HEK293 (cell line): ENCODE data around the gene OR2A25.

Source experiments
- CTCF ChIP-seq: fragments of 450-650 bp; formaldehyde crosslinking; IDR thresholded peaks from 2 replicates; pipeline ENCODE4 v1.5.1; 2016; ENCODE audit warnings: missing biosample characterization, missing genetic modification characterization
- TCF7L2 ChIP-seq: IDR thresholded peaks from 2 replicates; pipeline ENCODE4 v1.6.1; 2011; ENCODE audit warnings: low read depth, mild to moderate bottlenecking, inconsistent platforms, low read length, moderate library complexity, borderline replicate concordance
- ZBTB7A ChIP-seq: fragments of 450-650 bp; formaldehyde crosslinking; IDR thresholded peaks from 2 replicates; pipeline ENCODE4 v1.5.1; 2016; ENCODE audit warnings: low read depth, missing biosample characterization, missing genetic modification characterization
- ZFP37 ChIP-seq: fragments of 450-650 bp; formaldehyde crosslinking; IDR thresholded peaks from 2 replicates; pipeline ENCODE4 v1.5.1; 2016; ENCODE audit warnings: missing biosample characterization, missing genetic modification characterization
- ZNF843 ChIP-seq: fragments of 450-650 bp; formaldehyde crosslinking; IDR thresholded peaks from 2 replicates; pipeline ENCODE4 v1.5.1; 2016; ENCODE audit warnings: missing biosample characterization, missing genetic modification characterization
- TF ChIP-seq, protein P1 (sequence below): fragments of 450-650 bp; IDR thresholded peaks from 2 replicates; pipeline ENCODE4 v1.5.1; 2018; ENCODE audit warnings: missing biosample characterization, mild to moderate bottlenecking, missing genetic modification characterization

- TF ChIP-seq TCF7L2 (no peak), ZNF843 (tag by site-specific recombination) (no peak), CTCF (tag by site-specific recombination) (no peak), ZFP37 (tag by site-specific recombination) (no peak), ZBTB7A (tag by site-specific recombination) (no peak)
- TF ChIP-seq, protein P1, sequence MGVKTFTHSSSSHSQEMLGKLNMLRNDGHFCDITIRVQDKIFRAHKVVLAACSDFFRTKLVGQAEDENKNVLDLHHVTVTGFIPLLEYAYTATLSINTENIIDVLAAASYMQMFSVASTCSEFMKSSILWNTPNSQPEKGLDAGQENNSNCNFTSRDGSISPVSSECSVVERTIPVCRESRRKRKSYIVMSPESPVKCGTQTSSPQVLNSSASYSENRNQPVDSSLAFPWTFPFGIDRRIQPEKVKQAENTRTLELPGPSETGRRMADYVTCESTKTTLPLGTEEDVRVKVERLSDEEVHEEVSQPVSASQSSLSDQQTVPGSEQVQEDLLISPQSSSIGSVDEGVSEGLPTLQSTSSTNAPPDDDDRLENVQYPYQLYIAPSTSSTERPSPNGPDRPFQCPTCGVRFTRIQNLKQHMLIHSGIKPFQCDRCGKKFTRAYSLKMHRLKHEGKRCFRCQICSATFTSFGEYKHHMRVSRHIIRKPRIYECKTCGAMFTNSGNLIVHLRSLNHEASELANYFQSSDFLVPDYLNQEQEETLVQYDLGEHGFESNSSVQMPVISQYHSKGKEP (tag by site-specific recombination): no peak
Measured at GRCh38 chr7:144057954-144058353, 11.7 kb upstream of the OR2A25 start.
